Activated CD4-positive, alpha-beta T cell treated with anti-CD3 and anti-CD28 coated beads, Interleukin-10, Interleukin-2, amounts not matched to agents 100 ng/mL and 50 ng/mL, durations not matched to agents 16 hours and 8 hours (primary cell): ENCODE results near the gene MRPS7.

Experiments
- DNase-seq: peaks from one replicate; pipeline ENCODE4 v3.0.0-alpha.2; 2020

Gene MRPS7

GRCh38 chr17:75261336-75262111, at the start of gene MRPS7, which contains the start of gene GGA3:
Gene MRPS7 (plus strand): TSS chr17:75261879. CDS start chr17:75261901, 22 bp downstream.
Gene GGA3 (minus strand): TSS chr17:75261606. CDS start chr17:75261587, 19 bp downstream.
- peak; percentile 97 for DNase-seq

GRCh38 chr17:75218131-75218530, 43.5 kb upstream of the MRPS7 start:
- DNase-seq = no peak

- no peak for DNase-seq
Observed at GRCh38 chr17:75219815-75220214, 41.9 kb upstream of the MRPS7 start.

GRCh38 chr17:75225016-75225415, 36.7 kb upstream of the MRPS7 start:
- no peak for DNase-seq

GRCh38 chr17:75227729-75228128, 34.0 kb upstream of the MRPS7 start:
- no peak for DNase-seq

GRCh38 chr17:75228305-75228704, 33.4 kb upstream of the MRPS7 start:
- no peak for DNase-seq

- DNase-seq = no peak
Observed at GRCh38 chr17:75228847-75229246, 32.8 kb upstream of the MRPS7 start.

GRCh38 chr17:75231071-75231470, 30.6 kb upstream of the MRPS7 start:
- DNase-seq = no peak

- no peak for DNase-seq
Observed at GRCh38 chr17:75231741-75232464, 29.8 kb upstream of the MRPS7 start.

GRCh38 chr17:75232786-75233185, 28.9 kb upstream of the MRPS7 start:
- DNase-seq = no peak

GRCh38 chr17:75237100-75238014, 24.3 kb upstream of the MRPS7 start:
- no peak for DNase-seq

- DNase-seq = no peak
Observed at GRCh38 chr17:75238020-75238580, 23.6 kb upstream of the MRPS7 start.

GRCh38 chr17:75238684-75239191, 22.9 kb upstream of the MRPS7 start:
- DNase-seq = peak; percentile 76

GRCh38 chr17:75239214-75239613, 22.5 kb upstream of the MRPS7 start:
- no peak for DNase-seq

GRCh38 chr17:75239778-75240393, 21.8 kb upstream of the MRPS7 start:
- DNase-seq = no peak

GRCh38 chr17:75240394-75241142, 21.1 kb upstream of the MRPS7 start:
- peak; percentile 48 for DNase-seq

GRCh38 chr17:75241143-75241430, 20.6 kb upstream of the MRPS7 start:
- no peak for DNase-seq

GRCh38 chr17:75241502-75241901, 20.2 kb upstream of the MRPS7 start:
- DNase-seq = no peak

GRCh38 chr17:75241996-75242460, 19.7 kb upstream of the MRPS7 start:
- DNase-seq = peak; percentile 26

- DNase-seq = peak; percentile 49
Observed at GRCh38 chr17:75242461-75243042, 19.1 kb upstream of the MRPS7 start.
